Effector memory CD4-positive, alpha-beta T cell (primary cell): ENCODE data around the gene TMEM132D.

Experiments used
- DNase-seq, 3 donors: peaks; one replicate each; pipeline ENCODE4 v3.0.0-alpha.2; 2020
- H3K27ac ChIP-seq: 2 replicates; pipeline ENCODE4 v1.7.0; 2013; ENCODE audit warnings: mild to moderate bottlenecking, low read length, moderate library complexity; ENCODE audit not compliant: insufficient read depth, poor library complexity, severe bottlenecking
- H3K27me3 ChIP-seq: replicated peaks from 2 replicates; pipeline ENCODE4 v1.7.0; 2013; ENCODE audit warnings: mild to moderate bottlenecking, low read length; ENCODE audit not compliant: insufficient read depth, control insufficient read depth, poor library complexity, severe bottlenecking
- H3K36me3 ChIP-seq: 2 replicates; pipeline ENCODE4 v1.7.0; 2013; ENCODE audit warnings: mild to moderate bottlenecking, low read length, moderate library complexity; ENCODE audit not compliant: control insufficient read depth, insufficient read depth
- H3K4me1 ChIP-seq: 2 replicates; pipeline ENCODE4 v1.7.0; 2013; ENCODE audit warnings: low read length, mild to moderate bottlenecking; ENCODE audit not compliant: control insufficient read depth, insufficient read depth, poor library complexity, severe bottlenecking
- H3K4me3 ChIP-seq: 2 replicates; pipeline ENCODE4 v1.7.0; 2013; ENCODE audit warnings: low read length, low read depth, mild to moderate bottlenecking; ENCODE audit not compliant: insufficient read depth, poor library complexity, severe bottlenecking
- H3K9me3 ChIP-seq: 2 replicates; pipeline ENCODE4 v1.7.0; 2013; ENCODE audit warnings: mild to moderate bottlenecking, low read length, moderate library complexity; ENCODE audit not compliant: control insufficient read depth

TMEM132D gene

GRCh38 chr12:129185855-129186254 lies 718.0 kb downstream of the TMEM132D start:
- no peak for DNase-seq
- Histone ChIP-seq H3K27me3 (no peaks in the 10 kb centered on the region), H3K4me1 (no peaks in the 10 kb centered on the region), H3K9me3 (no peaks in the 10 kb centered on the region), H3K27ac (no peak overlapping the region), H3K36me3 (no peaks in the 10 kb centered on the region), H3K4me3 (no peak overlapping the region)

GRCh38 chr12:129184127-129184928 lies 719.5 kb downstream of the TMEM132D start:
- no peak for DNase-seq
- no peaks in the 10 kb centered on the region for H3K27me3 ChIP-seq
- no peaks in the 10 kb centered on the region for H3K9me3 ChIP-seq
- no peaks in the 10 kb centered on the region for H3K36me3 ChIP-seq
- no peak overlapping the region for H3K4me3 ChIP-seq
- H3K27ac ChIP-seq = no peak overlapping the region
- H3K4me1 ChIP-seq = no peaks in the 10 kb centered on the region

GRCh38 chr12:129179941-129180553 lies 723.8 kb downstream of the TMEM132D start:
- H3K36me3 ChIP-seq = no peaks in the 10 kb centered on the region
- H3K4me3 ChIP-seq = no peak overlapping the region
- no peak for DNase-seq
- H3K27ac ChIP-seq = no peak overlapping the region
- no peaks in the 10 kb centered on the region for H3K9me3 ChIP-seq
- H3K4me1 ChIP-seq = no peaks in the 10 kb centered on the region
- H3K27me3 ChIP-seq = no peaks in the 10 kb centered on the region

GRCh38 chr12:129169928-129170327 lies 733.9 kb downstream of the TMEM132D start:
- Histone ChIP-seq H3K27ac (no peak overlapping the region), H3K27me3 (no peaks in the 10 kb centered on the region), H3K4me3 (no peak overlapping the region), H3K9me3 (no peaks in the 10 kb centered on the region), H3K4me1 (no peaks in the 10 kb centered on the region), H3K36me3 (no peaks in the 10 kb centered on the region)
- DNase-seq = no peak

- no peaks in the 10 kb centered on the region for H3K9me3 ChIP-seq
- DNase-seq = no peak
- no peaks in the 10 kb centered on the region for H3K36me3 ChIP-seq
- no peaks in the 10 kb centered on the region for H3K27me3 ChIP-seq
- H3K27ac ChIP-seq = no peak overlapping the region
- H3K4me3 ChIP-seq = no peak overlapping the region
- no peaks in the 10 kb centered on the region for H3K4me1 ChIP-seq
Measured at GRCh38 chr12:129163861-129164260, 740.0 kb downstream of the TMEM132D start.

GRCh38 chr12:129163461-129163860 lies 740.4 kb downstream of the TMEM132D start:
- Histone ChIP-seq H3K36me3 (no peaks in the 10 kb centered on the region), H3K4me1 (no peaks in the 10 kb centered on the region), H3K27ac (no peak overlapping the region), H3K4me3 (no peak overlapping the region), H3K9me3 (no peaks in the 10 kb centered on the region), H3K27me3 (no peaks in the 10 kb centered on the region)
- DNase-seq = no peak

GRCh38 chr12:129162805-129163204 lies 741.0 kb downstream of the TMEM132D start:
- H3K27ac ChIP-seq = no peak overlapping the region
- DNase-seq = no peak
- H3K36me3 ChIP-seq = no peaks in the 10 kb centered on the region
- no peaks in the 10 kb centered on the region for H3K4me1 ChIP-seq
- no peaks in the 10 kb centered on the region for H3K27me3 ChIP-seq
- H3K4me3 ChIP-seq = no peak overlapping the region
- H3K9me3 ChIP-seq = no peaks in the 10 kb centered on the region

GRCh38 chr12:129161511-129161910 lies 742.3 kb downstream of the TMEM132D start:
- no peaks in the 10 kb centered on the region for H3K36me3 ChIP-seq
- H3K4me1 ChIP-seq = no peaks in the 10 kb centered on the region
- no peaks in the 10 kb centered on the region for H3K27me3 ChIP-seq
- no peaks in the 10 kb centered on the region for H3K9me3 ChIP-seq
- no peak for DNase-seq
- no peak overlapping the region for H3K4me3 ChIP-seq
- H3K27ac ChIP-seq = no peak overlapping the region

GRCh38 chr12:129160282-129160681 lies 743.5 kb downstream of the TMEM132D start:
- Histone ChIP-seq H3K27ac (no peak overlapping the region), H3K36me3 (no peaks in the 10 kb centered on the region), H3K4me1 (no peaks in the 10 kb centered on the region), H3K9me3 (no peaks in the 10 kb centered on the region), H3K27me3 (no peaks in the 10 kb centered on the region), H3K4me3 (no peak overlapping the region)
- DNase-seq = no peak

GRCh38 chr12:129152351-129153104 lies 751.3 kb downstream of the TMEM132D start:
- Histone ChIP-seq H3K27me3 (no peaks in the 10 kb centered on the region), H3K36me3 (no peaks in the 10 kb centered on the region), H3K27ac (no peak overlapping the region), H3K9me3 (no peaks in the 10 kb centered on the region), H3K4me1 (no peaks in the 10 kb centered on the region), H3K4me3 (no peak overlapping the region)
- no peak for DNase-seq
